Measurements from ENCODE around the gene ADGRV1.

- TF ChIP-seq CTCF (tag by site-specific recombination; IDR thresholded peaks at IDR 0.05) = no peak
- TF ChIP-seq ZNF362 (tag by site-specific recombination; IDR thresholded peaks at IDR 0.05) = no peak
Measured at GRCh38 chr5:90615355-90615754, 56.8 kb downstream of the ADGRV1 start.
